ENCODE results near the gene PANK4. TPM values are rescaled to one million over a fixed set of nuclear protein-coding genes. Genes with fewer than 3 reads are reported as not detected.

Gene PANK4
- total RNA-seq, 6 donors from 2014 or later = 20.7 to 123 (median 36.9) TPM

- H3K27me3 ChIP-seq = peaks cover 0 to 12% (median under 1%) of the 10 kb centered on the region in 4 donors
- H3K4me3 ChIP-seq = no peak overlapping the region
- no peaks in the 10 kb centered on the region for H3K4me1 ChIP-seq
- ATAC-seq (ENCODE audit: low FRiP score in 2 of 2) (no peak), DNase-seq (no peak)
- H3K27ac ChIP-seq = no peak overlapping the region
- no peak for TF ChIP-seq POLR2A (IDR thresholded peaks at IDR 0.05)
- H3K9me3 ChIP-seq = no peaks in the 10 kb centered on the region
- H3K36me3 ChIP-seq = no peaks in the 10 kb centered on the region
- 75 to 77% methylated on average over 9 to 25 of the region's 25 CpGs for WGBS, 2 donors
These were observed 53.7 kb downstream of the PANK4 start for GRCh38 chr1:2472561-2473177.

- Histone ChIP-seq H3K9me3 (no peaks in the 10 kb centered on the region), H3K36me3 (no peaks in the 10 kb centered on the region), H3K4me1 (peaks cover 0 to 5% (median 2%) of the 10 kb centered on the region in 4 donors), H3K4me3 (no peak overlapping the region), H3K27me3 (peaks cover 0 to 18% (median 3%) of the 10 kb centered on the region in 4 donors), H3K27ac (no peak overlapping the region)
- WGBS, 2 donors = 25 to 48% methylated on average over 9 to 13 of the region's 17 CpGs
- DNase-seq = no peak
- ATAC-seq (ENCODE audit: low FRiP score in 2 of 2) = no peak
- TF ChIP-seq POLR2A (IDR thresholded peaks at IDR 0.05) (no peak), POLR2AphosphoS5 (IDR thresholded peaks at IDR 0.05) (no peak), CTCF (IDR thresholded peaks at IDR 0.05) (no peak), EP300 (IDR thresholded peaks at IDR 0.05) (no peak)
These were observed 54.3 kb downstream of the PANK4 start for GRCh38 chr1:2472109-2472508.

GRCh38 chr1:2471587-2472001 is 54.8 kb downstream of the PANK4 start:
- ATAC-seq (ENCODE audit: low FRiP score in 2 of 2) = no peak
- H3K9me3 ChIP-seq = no peaks in the 10 kb centered on the region
- 75 to 86% methylated on average over 4 to 15 of the region's 15 CpGs for WGBS, 2 donors
- H3K36me3 ChIP-seq = no peaks in the 10 kb centered on the region
- H3K27me3 ChIP-seq = peaks cover 0 to 23% (median 6%) of the 10 kb centered on the region in 4 donors
- TF ChIP-seq EP300 (IDR thresholded peaks at IDR 0.05) (no peak), CTCF (IDR thresholded peaks at IDR 0.05) (no peak), POLR2A (IDR thresholded peaks at IDR 0.05) (no peak), POLR2AphosphoS5 (IDR thresholded peaks at IDR 0.05) (no peak)
- no peak for DNase-seq
- no peak overlapping the region for H3K4me3 ChIP-seq
- H3K4me1 ChIP-seq = peaks cover 0 to 7% (median 5%) of the 10 kb centered on the region in 4 donors
- H3K27ac ChIP-seq = no peak overlapping the region

- Histone ChIP-seq H3K4me1 (peaks cover 0 to 7% (median 5%) of the 10 kb centered on the region in 4 donors), H3K27ac (no peak overlapping the region), H3K9me3 (no peaks in the 10 kb centered on the region), H3K4me3 (no peak overlapping the region), H3K27me3 (peaks cover 0 to 26% (median 8%) of the 10 kb centered on the region in 4 donors), H3K36me3 (no peaks in the 10 kb centered on the region)
- ATAC-seq (ENCODE audit: low FRiP score in 2 of 2) (no peak), DNase-seq (no peak)
- TF ChIP-seq POLR2A (IDR thresholded peaks at IDR 0.05) (no peak), POLR2AphosphoS5 (IDR thresholded peaks at IDR 0.05) (no peak), CTCF (IDR thresholded peaks at IDR 0.05) (no peak), EP300 (IDR thresholded peaks at IDR 0.05) (no peak)
- WGBS, 2 donors = 65 to 81% methylated on average over 7 of the region's 7 CpGs
These were observed 55.3 kb downstream of the PANK4 start for GRCh38 chr1:2471159-2471471.

- Histone ChIP-seq H3K27me3 (peaks cover 0 to 26% (median 8%) of the 10 kb centered on the region in 4 donors), H3K4me3 (no peak overlapping the region), H3K4me1 (peaks cover 0 to 7% (median 5%) of the 10 kb centered on the region in 4 donors), H3K36me3 (no peaks in the 10 kb centered on the region), H3K27ac (no peak overlapping the region), H3K9me3 (no peaks in the 10 kb centered on the region)
- DNase-seq (no peak), ATAC-seq (ENCODE audit: low FRiP score in 2 of 2) (no peak)
- 37 to 49% methylated on average over 13 to 15 of the region's 27 CpGs for WGBS, 2 donors
- no peak for TF ChIP-seq EP300 (IDR thresholded peaks at IDR 0.05)
- no peak for TF ChIP-seq POLR2A (IDR thresholded peaks at IDR 0.05)
- no peak for TF ChIP-seq POLR2AphosphoS5 (IDR thresholded peaks at IDR 0.05)
- TF ChIP-seq CTCF (IDR thresholded peaks at IDR 0.05) = no peak
These were observed 55.9 kb downstream of the PANK4 start for GRCh38 chr1:2470290-2471158.
